GM12801 (cell line): Measurements from ENCODE around the gene SPATA31D1.
"Not testable (repeated sequence)": the region's sequence is repeated elsewhere in the genome, so short reads cannot be mapped to it uniquely, and the experiment has no call there.

ENCODE experiments used
- TF ChIP-seq, protein P1 (sequence below): IDR thresholded peaks from one replicate; pipeline ENCODE4 v1.5.1; 2011; ENCODE audit warnings: control low read depth; ENCODE audit not compliant: insufficient read length; ENCODE audit errors: extremely low read depth

Gene SPATA31D1

DNA sequence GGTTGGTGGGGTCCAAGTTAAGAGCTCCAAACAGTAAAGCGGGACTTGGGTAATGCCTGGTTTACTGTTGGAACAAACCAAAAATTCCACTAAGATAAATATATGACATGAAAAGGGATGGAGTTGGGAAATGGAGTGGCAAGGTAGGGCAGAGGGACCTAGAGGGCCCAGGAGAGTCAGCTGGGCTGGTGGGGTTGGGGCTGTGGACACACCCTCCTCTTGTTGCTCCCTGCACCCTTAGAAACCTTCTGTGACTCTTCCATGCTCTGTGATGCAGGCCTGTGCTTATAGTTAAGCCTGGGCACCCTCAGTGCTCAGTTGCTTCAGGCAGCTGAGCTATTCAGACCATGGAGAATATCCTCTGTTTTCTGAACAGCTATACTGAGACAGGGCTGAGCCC is at the start of gene SPATA31D1:
SPATA31D1 (plus strand) TSS at position 301 of the 400 bp plus-strand sequence; CDS start at position 348, 47 bp downstream.
- TF ChIP-seq, protein P1, sequence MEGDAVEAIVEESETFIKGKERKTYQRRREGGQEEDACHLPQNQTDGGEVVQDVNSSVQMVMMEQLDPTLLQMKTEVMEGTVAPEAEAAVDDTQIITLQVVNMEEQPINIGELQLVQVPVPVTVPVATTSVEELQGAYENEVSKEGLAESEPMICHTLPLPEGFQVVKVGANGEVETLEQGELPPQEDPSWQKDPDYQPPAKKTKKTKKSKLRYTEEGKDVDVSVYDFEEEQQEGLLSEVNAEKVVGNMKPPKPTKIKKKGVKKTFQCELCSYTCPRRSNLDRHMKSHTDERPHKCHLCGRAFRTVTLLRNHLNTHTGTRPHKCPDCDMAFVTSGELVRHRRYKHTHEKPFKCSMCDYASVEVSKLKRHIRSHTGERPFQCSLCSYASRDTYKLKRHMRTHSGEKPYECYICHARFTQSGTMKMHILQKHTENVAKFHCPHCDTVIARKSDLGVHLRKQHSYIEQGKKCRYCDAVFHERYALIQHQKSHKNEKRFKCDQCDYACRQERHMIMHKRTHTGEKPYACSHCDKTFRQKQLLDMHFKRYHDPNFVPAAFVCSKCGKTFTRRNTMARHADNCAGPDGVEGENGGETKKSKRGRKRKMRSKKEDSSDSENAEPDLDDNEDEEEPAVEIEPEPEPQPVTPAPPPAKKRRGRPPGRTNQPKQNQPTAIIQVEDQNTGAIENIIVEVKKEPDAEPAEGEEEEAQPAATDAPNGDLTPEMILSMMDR: not testable (repeated sequence)

DNA sequence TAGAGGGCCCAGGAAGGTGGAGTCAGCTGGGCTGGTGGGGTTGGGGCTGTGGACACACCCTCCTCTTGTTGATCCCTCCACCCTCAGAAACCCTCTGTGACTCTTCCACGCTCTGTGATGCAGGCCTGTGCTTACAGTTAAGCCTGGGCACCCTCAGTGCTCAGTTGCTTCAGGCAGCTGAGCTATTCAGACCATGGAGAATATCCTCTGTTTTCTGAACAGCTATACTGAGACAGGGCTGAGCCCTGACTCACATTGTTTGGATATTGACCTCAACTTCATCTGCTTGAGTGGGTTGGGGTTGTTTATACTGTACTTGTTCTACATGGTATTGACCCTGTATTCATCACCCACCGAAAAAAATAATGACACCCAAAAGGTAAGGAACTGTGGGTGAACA is 45.2 kb upstream of the SPATA31D1 start, which contains the start of gene SPATA31D3:
SPATA31D3 (plus strand) TSS at position 108 of the 400 bp plus-strand sequence; CDS start at position 194, 86 bp downstream.
- TF ChIP-seq, protein P1: not testable (repeated sequence)

DNA sequence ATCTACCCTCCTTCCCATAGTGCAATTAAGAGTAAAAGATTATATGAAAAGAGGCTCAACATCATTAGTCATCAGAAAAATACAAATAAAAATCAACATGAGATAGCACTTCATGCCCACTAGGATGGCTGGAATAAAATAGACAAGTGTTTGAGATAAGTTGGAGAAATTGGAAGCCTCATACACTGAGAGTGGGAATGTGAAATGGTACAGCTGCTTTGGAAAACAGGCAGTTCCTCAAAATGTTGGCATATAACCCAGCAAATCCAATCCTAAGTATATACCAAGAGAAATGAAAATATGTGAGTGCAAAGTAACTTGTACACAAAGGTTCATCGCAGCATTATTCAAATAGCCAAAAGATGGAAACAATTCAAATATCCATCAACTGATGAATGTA is 35.5 kb upstream of the SPATA31D1 start:
- TF ChIP-seq, protein P1: no peak

DNA sequence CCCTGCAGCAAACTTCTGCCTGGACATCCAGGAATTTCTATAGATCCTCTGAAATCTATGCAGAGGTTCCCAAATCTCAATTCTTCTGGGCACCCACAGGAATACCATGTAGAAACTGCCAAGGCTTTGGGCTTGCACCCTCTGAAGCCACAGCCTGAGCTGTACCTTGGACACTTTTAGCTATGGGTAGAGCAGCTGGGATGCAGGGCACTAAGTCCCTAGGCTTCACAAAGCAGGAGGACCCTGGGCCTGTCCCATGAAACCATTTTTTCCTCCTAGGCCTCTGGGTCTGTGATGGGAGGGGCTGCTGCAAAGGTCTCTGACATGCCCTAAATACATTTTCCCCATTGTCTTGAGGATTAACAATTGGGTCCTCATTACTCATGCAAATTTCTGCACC is 32.9 kb upstream of the SPATA31D1 start:
- TF ChIP-seq, protein P1: no peak

DNA sequence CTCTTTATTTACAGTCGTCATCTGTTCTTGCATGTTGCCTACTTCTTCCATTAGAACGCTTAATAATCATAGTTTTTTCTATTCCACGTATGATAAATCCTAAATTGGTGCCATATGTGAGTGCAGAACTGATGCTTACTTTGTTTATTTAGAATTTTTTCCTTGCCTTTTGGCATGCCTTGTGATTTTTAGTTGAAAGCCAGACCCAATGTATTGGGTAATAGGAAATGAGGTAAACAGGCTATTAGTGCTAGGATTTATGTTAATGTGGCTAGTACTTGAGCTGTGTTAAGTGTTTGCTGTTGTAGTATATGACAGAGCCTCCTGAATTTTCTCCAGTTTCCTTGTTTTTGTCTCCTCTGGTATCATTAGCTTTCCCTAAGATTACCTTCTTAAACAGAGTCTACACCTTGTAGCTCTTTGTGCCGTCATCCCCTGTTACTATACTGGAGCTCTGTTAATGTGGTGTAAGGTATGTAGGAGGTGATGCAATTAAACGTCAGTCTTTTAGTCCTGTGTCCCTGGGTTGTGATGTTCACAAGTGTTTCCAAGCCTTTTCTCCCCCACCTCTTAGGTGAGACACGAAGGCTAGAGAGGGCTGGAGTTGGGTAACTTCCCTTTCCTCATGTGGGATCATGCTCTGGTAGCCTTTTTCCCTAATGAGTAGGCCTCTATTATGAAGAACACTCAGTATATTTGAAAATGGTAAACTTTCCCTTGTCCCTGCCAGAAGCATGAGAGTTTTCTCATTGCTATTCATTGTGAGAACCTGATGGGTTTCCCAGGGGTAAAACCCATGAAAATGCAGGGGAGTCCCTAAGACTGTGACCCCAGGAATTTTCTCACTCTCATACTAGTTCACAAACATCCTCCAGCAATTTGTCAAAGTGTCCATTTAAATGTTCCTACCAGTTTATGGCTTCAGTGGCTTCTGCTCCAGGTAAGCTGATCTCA is 24.1 kb upstream of the SPATA31D1 start:
- TF ChIP-seq, protein P1: no peak

DNA sequence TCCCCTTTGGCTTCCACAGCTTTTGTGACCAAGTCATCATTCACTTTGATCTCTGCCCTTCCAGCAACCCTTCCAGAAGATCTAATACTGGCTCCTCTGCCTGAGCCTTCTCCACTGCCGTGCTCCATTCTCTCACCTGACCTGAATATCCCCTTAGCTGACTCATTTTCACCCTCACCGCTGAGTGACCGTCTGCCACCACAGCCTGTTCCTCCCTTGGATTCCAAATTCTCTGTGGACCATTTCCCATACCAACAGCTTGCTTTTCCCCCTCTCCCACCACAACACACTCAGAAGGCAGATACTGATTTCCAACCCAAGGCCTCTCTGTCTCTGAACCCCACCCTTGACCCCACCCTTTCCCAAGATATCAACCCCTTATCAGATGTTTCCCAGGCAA is 20.5 kb upstream of the SPATA31D1 start:
- TF ChIP-seq, protein P1: no peak

DNA sequence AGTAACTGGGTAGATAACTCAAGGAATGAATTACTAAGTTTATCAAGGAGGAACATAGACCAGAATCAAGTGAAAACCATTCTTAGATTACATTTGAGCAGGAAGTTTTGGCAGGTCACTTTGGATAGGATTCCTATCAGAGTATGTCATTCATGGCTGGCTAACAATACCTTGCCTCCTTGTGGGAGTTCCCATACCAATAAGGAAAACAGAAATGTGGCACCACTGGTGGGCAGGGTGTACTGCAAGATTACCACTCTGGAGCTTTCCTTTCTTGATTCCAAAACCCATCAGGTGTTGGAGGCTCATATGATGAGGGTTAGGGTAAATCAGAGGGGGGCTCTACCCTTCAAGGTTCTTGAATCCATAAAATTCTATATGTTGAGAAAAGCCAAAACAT is 18.6 kb upstream of the SPATA31D1 start:
- TF ChIP-seq, protein P1: no peak
